ENCODE measurements around the gene VENTX. TPM values are rescaled to one million over a fixed set of nuclear protein-coding genes. Genes with fewer than 3 reads are reported as not detected.

VENTX gene
- total RNA-seq, 2 donors from 2014 or later: 5.1 to 9.5 TPM

- no peaks in the 10 kb centered on the region for H3K4me1 ChIP-seq (ENCODE audit: control insufficient read depth in 1 of 2, low read depth in 2 of 2)
- ATAC-seq (ENCODE audit: insufficient number of reproducible peaks, low FRiP score, low read depth) (no peak), DNase-seq (ENCODE audit: low spot score) (no peak)
- no peaks in the 10 kb centered on the region for H3K36me3 ChIP-seq
- no peak overlapping the region for H3K4me3 ChIP-seq
- H3K9me3 ChIP-seq: peaks cover 3% of the 10 kb centered on the region
- TF ChIP-seq CTCF (IDR thresholded peaks at IDR 0.05): no peak
- H3K27me3 ChIP-seq (replicated peaks; ENCODE audit: insufficient read depth): no peaks in the 10 kb centered on the region
- H3K27ac ChIP-seq: no peak overlapping the region
Measured at GRCh38 chr10:133196936-133197758, 40.5 kb upstream of the VENTX start.

- DNase-seq (ENCODE audit: low spot score): no peak
- peaks cover 3% of the 10 kb centered on the region for H3K9me3 ChIP-seq
- H3K4me3 ChIP-seq: no peak overlapping the region
- no peaks in the 10 kb centered on the region for H3K36me3 ChIP-seq
- H3K27ac ChIP-seq: no peak overlapping the region
- H3K4me1 ChIP-seq (ENCODE audit: control insufficient read depth in 1 of 2, low read depth in 2 of 2): no peaks in the 10 kb centered on the region
- no peak for TF ChIP-seq CTCF (IDR thresholded peaks at IDR 0.05)
- no peaks in the 10 kb centered on the region for H3K27me3 ChIP-seq (replicated peaks; ENCODE audit: insufficient read depth)
- ATAC-seq (ENCODE audit: insufficient number of reproducible peaks, low FRiP score, low read depth): no peak
Measured at GRCh38 chr10:133197786-133198185, 39.9 kb upstream of the VENTX start.

GRCh38 chr10:133198206-133198605, 39.4 kb upstream of the VENTX start:
- TF ChIP-seq CTCF (IDR thresholded peaks at IDR 0.05): no peak
- DNase-seq (ENCODE audit: low spot score) (no peak), ATAC-seq (ENCODE audit: insufficient number of reproducible peaks, low FRiP score, low read depth) (no peak)
- no peak overlapping the region for H3K4me3 ChIP-seq
- no peaks in the 10 kb centered on the region for H3K9me3 ChIP-seq
- no peak overlapping the region for H3K27ac ChIP-seq
- H3K4me1 ChIP-seq (ENCODE audit: control insufficient read depth in 1 of 2, low read depth in 2 of 2): no peaks in the 10 kb centered on the region
- no peaks in the 10 kb centered on the region for H3K27me3 ChIP-seq (replicated peaks; ENCODE audit: insufficient read depth)
- no peaks in the 10 kb centered on the region for H3K36me3 ChIP-seq

- H3K4me3 ChIP-seq: no peak overlapping the region
- no peak overlapping the region for H3K27ac ChIP-seq
- H3K4me1 ChIP-seq (ENCODE audit: control insufficient read depth in 1 of 2, low read depth in 2 of 2): no peaks in the 10 kb centered on the region
- H3K9me3 ChIP-seq: no peaks in the 10 kb centered on the region
- H3K36me3 ChIP-seq: no peaks in the 10 kb centered on the region
- ATAC-seq (ENCODE audit: insufficient number of reproducible peaks, low FRiP score, low read depth) (no peak), DNase-seq (ENCODE audit: low spot score) (no peak)
- H3K27me3 ChIP-seq (replicated peaks; ENCODE audit: insufficient read depth): no peaks in the 10 kb centered on the region
- no peak for TF ChIP-seq CTCF (IDR thresholded peaks at IDR 0.05)
Measured at GRCh38 chr10:133198621-133199487, 38.8 kb upstream of the VENTX start.

GRCh38 chr10:133199488-133199885, 38.2 kb upstream of the VENTX start:
- H3K9me3 ChIP-seq: no peaks in the 10 kb centered on the region
- H3K4me1 ChIP-seq (ENCODE audit: control insufficient read depth in 1 of 2, low read depth in 2 of 2): no peaks in the 10 kb centered on the region
- ATAC-seq (ENCODE audit: insufficient number of reproducible peaks, low FRiP score, low read depth) (no peak), DNase-seq (ENCODE audit: low spot score) (no peak)
- H3K4me3 ChIP-seq: no peak overlapping the region
- H3K27me3 ChIP-seq (replicated peaks; ENCODE audit: insufficient read depth): no peaks in the 10 kb centered on the region
- no peaks in the 10 kb centered on the region for H3K36me3 ChIP-seq
- no peak overlapping the region for H3K27ac ChIP-seq
- no peak for TF ChIP-seq CTCF (IDR thresholded peaks at IDR 0.05)
